ENCODE results near the gene DLX4.

Gene DLX4

GRCh38 chr17:49997773-49998703, 29.0 kb downstream of the DLX4 start:
- peak; percentile 64 for FAIRE-seq

DNA sequence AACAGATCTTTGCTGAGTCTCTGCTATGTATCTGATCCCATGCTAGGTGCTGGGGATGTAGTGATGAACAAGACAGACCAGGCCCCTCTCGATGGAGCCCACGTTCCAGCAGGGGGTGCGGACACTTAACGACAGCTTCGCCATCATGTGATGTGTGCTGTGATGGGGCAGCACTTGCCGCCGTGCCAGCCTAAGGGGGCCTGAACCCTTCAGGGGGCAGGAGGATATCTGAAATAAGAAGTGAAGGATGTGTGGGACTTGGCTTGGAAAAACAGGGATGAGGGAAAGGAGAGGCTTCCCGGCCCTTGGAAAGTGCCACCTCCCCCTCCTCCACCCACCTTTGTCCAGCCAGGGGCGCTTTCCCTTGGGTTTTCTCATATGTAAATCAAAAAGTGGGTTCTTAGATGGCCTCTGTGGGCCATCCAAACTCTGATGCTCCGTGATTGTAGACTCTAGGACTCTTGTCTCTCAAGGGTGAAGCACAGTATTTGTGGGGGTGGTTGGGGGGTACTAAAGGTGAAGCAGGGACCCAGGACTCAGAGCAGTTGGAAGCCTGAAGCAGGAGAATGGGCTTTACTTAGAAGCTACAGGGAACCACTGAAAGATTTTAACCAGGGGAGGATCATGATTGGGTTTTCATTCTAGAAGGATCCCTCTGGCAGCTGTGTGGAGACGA, 30.0 kb downstream of the DLX4 start:
- DNase-seq (ENCODE audit: insufficient read length, low spot score) (no peak), FAIRE-seq (no peak)

More at GRCh38 chr17:49997773-49998703, 29.0 kb downstream of the DLX4 start:
- peak; percentile 97 for DNase-seq (ENCODE audit: insufficient read length, low spot score)

DNA sequence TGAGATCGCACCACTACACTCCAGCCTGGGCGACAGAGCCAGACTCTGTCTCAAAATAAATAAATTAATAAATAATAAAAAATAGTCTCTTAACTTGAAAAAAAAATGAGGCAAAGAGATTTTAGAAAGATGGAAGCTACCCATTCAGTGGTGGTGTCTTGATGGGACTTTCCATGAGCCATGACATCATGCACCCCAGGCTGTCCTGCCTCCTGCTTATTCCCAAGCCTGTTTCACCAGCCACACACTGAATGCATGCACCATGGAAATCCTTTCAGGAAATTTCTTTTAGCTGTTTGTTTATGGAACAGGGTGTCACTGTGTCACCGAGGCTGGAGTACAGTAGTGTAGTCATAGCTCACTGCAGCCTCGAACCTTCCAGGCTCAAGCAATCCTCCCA, 34.9 kb downstream of the DLX4 start:
- no peak for DNase-seq (ENCODE audit: insufficient read length, low spot score)
- peak; percentile 60 for FAIRE-seq

GRCh38 chr17:50009282-50009681, 40.3 kb downstream of the DLX4 start:
- no peak for DNase-seq (ENCODE audit: insufficient read length, low spot score)
- no peak for FAIRE-seq

DNA sequence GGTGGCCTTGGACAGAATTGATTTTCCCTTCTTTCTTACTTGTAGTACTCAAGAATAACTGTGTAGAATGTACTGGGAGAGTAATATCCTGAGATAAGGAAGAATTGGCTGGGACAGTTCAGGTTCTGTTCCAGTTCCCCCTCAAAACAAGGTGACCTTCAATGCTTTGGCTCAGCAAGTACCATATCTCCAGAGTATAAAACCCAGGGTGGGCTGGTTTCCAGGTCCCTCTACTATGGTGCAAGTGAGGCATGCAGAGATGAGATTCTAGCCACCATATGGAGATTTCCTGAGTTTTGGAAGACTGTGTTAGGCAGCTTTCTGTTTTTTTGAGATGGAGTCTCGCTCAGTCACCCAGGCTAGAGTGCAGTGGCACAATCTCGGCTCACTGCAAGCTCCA, 44.1 kb downstream of the DLX4 start:
- DNase-seq (ENCODE audit: insufficient read length, low spot score) (no peak), FAIRE-seq (no peak)

DNA sequence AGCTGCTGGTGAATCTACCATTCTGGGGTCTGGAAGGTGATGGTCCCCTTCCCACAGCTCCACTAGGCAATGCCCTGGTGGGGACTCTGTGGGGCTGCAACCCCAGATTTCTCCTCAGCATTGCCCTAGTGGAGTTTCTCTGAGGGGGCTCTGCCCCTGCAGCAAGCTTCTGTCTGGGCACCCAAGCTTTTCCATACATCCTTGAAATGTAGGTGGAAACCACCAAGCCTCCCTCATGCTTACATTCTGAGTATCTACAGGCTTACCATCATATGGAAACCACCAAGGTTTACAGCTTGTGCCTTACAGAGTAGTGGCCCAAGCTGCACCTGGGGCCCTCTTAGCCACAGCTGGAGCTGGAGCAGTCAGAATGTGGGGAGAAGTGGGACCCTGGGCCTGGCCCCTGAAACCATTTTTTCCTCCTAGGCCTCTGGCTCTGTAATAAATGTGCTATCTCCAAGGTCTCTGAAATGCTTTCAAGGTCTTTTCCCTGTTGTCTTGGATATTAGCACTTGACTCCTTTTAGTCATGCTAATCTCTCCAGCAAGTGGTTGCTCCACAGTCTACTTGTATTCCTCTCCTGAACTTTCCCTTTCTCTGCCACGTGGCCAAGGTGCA, 45.6 kb downstream of the DLX4 start:
- no peak for FAIRE-seq
- DNase-seq (ENCODE audit: insufficient read length, low spot score): no peak

GRCh38 chr17:50015146-50015545, 46.2 kb downstream of the DLX4 start:
- FAIRE-seq: no peak

GRCh38 chr17:50018909-50019308, 49.9 kb downstream of the DLX4 start:
- no peak for DNase-seq (ENCODE audit: insufficient read length, low spot score)
- no peak for FAIRE-seq

More at GRCh38 chr17:50015146-50015545, 46.2 kb downstream of the DLX4 start:
- no peak for DNase-seq (ENCODE audit: insufficient read length, low spot score)

DNA sequence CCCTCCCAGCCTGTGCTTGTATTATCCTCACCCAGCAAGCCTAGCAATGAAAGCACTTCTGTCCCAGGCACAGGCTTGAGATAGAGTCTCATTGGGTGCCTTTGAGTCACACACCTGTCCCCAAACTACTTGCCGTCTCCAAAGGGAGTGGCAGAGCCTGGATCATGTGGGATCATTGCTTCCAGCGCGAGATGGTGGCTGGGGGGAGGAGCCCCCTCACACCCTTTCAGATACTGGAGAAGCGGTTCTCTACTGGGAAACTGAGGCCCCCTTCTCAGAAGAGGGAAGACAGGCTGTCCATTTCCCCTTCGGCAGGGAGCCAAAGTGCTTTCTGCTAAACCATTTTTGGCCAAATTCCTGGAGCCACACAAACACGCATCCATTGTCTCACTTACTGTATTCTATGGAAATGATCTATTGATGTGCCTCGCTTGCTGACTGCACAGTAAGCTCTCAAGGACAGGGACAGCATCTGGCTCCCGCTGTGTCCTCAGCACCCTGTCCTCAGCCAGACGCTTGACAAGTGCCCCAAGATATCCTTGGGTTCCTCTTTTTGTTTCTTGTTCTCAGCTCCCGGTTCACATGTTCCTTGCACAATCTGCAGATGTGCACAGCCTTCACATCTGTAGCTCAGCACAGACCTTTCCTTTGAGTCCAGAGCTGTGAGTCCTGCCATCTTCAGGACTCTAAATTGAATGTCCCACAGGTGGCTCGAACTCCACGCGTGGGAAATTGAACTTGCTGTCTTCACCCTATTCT, 52.0 kb downstream of the DLX4 start:
- DNase-seq (ENCODE audit: insufficient read length, low spot score) (no peak), FAIRE-seq (peak; percentile 44)

DNA sequence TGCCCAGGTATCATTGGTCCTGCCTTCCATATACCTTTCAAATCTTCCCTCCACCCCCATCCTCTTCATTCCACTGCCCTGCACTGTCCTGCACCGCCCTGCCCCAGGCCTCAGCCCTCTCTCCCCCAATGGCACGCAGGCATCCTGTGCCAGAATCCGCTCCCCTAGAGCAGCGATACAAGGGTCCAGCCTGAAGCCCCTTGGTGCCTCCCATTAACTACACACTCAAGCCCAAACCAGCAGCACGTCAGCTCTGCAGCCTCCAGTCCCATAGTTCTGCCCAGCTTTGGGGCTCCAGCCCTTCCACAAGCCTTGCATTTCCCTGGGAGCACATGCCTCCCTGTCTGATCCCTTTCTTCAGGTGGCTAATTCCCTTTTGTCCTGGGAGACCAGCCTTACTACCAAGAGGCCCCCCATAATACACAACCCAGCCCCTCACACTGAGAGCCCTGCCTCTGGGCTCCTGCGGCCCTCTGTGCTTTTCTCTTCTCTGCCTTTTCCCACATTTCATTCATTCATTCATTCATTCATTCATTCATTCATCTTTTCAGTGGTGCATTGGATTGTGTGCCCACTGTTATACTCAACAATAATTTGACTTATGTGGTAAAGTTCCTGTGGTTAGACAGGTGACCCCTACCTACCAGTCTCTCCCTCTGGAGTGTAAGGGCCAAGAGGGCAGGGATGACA, 52.8 kb downstream of the DLX4 start:
- DNase-seq (ENCODE audit: insufficient read length, low spot score) (no peak), FAIRE-seq (no peak)

DNA sequence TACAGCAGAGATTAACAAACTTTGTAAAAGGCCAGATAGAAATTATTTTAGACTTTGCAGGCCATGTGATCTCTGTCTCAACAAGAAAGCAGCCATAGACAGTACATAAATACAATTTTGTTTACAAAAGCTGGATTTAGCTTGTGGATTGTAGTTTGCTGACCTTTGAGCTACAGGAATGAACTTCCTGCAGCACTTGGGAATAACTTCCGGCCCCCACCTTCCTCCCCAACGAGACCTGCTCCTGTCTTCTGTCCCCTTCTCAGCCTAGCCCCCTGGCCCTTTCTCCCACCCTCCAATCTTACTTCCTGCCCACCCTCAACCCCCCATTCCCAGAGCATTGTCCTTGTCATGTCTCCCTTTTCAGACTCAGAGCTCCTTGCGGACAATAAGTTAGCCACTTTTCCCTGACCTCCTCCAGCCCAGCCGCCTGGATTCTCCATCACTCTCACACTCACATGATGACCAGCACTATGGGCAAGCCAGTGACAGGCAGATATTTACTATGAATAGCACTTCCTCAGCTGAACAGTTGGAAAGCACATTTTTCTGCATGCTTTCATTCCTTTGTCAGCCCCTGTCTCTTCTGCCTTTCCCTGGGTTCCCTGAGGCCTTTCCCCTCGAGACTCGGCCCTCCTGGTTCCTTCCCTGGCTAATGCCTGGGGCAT, 53.6 kb downstream of the DLX4 start:
- DNase-seq (ENCODE audit: insufficient read length, low spot score): no peak
- peak; percentile 36 for FAIRE-seq

- DNase-seq (ENCODE audit: insufficient read length, low spot score): no peak
- peak; percentile 99 for FAIRE-seq
Measured at GRCh38 chr17:50023520-50023919, 54.5 kb downstream of the DLX4 start.
